Calu3 (cell line): ENCODE measurements around the gene HCN1. TPM values are rescaled to one million over a fixed set of nuclear protein-coding genes. Genes with fewer than 3 reads are reported as not detected.

ENCODE experiments used
- BruUV-seq: library from RNA; stranded (reverse); fragments of 400-500 nt; replicated peaks from 2 replicates; lab custom pipeline; 2021; lab: Mats Ljungman, UMichigan
- CTCF ChIA-PET: fragments of 300-600 bp; sonication (Branson Sonifier 250); formaldehyde crosslinking; loops from one replicate; lab custom pipeline; 2022; ENCODE audit warnings: antibody characterized with exemption; lab: Charles Lee
- DNase-seq: peaks from one replicate; pipeline ENCODE4 v3.0.0; 2022
- H3K27ac Mint-ChIP-seq: one replicate; pipeline ENCODE4 v1.8.0; 2022; ENCODE audit warnings: mixed read lengths; ENCODE audit not compliant: unreplicated experiment
- H3K27me3 Mint-ChIP-seq: one replicate; pipeline ENCODE4 v1.8.0; 2022; ENCODE audit warnings: mixed read lengths; ENCODE audit not compliant: unreplicated experiment
- H3K36me3 Mint-ChIP-seq: one replicate; pipeline ENCODE4 v1.8.0; 2022; ENCODE audit warnings: mild to moderate bottlenecking, moderate library complexity, mixed read lengths; ENCODE audit not compliant: insufficient read depth, unreplicated experiment
- H3K4me1 Mint-ChIP-seq: one replicate; pipeline ENCODE4 v1.8.0; 2022; ENCODE audit warnings: mild to moderate bottlenecking, low read depth, mixed read lengths; ENCODE audit not compliant: unreplicated experiment
- H3K4me3 Mint-ChIP-seq: one replicate; pipeline ENCODE4 v1.8.0; 2022; ENCODE audit warnings: mild to moderate bottlenecking, low read depth, moderate library complexity, mixed read lengths; ENCODE audit not compliant: unreplicated experiment
- H3K9me3 Mint-ChIP-seq: one replicate; pipeline ENCODE4 v1.8.0; 2022; ENCODE audit warnings: low read depth, mixed read lengths; ENCODE audit not compliant: unreplicated experiment
- intact Hi-C: fragments of 100-400 bp; cut with micrococcal nuclease; formaldehyde crosslinking; loops from one replicate; pipeline ENCODE4 v1.10.0; 2022; ENCODE audit not compliant: unreplicated experiment
- total RNA-seq: library from RNA; stranded (reverse); gene quantifications from 2 replicates; pipeline ENCODE4 v1.2.3, GENCODE V29; 2022
- TF ChIP-seq, protein P1 (sequence below): fragments of 200-600 bp; IDR thresholded peaks from one replicate; pipeline ENCODE4 v1.8.0; 2022; ENCODE audit warnings: antibody characterized with exemption; ENCODE audit not compliant: unreplicated experiment

HCN1 gene
- total RNA-seq, 1 experiment from 2014 or later = not detected

GRCh38 chr5:45440466-45440865 is 255.7 kb downstream of the HCN1 start:
- TF ChIP-seq, protein P1, sequence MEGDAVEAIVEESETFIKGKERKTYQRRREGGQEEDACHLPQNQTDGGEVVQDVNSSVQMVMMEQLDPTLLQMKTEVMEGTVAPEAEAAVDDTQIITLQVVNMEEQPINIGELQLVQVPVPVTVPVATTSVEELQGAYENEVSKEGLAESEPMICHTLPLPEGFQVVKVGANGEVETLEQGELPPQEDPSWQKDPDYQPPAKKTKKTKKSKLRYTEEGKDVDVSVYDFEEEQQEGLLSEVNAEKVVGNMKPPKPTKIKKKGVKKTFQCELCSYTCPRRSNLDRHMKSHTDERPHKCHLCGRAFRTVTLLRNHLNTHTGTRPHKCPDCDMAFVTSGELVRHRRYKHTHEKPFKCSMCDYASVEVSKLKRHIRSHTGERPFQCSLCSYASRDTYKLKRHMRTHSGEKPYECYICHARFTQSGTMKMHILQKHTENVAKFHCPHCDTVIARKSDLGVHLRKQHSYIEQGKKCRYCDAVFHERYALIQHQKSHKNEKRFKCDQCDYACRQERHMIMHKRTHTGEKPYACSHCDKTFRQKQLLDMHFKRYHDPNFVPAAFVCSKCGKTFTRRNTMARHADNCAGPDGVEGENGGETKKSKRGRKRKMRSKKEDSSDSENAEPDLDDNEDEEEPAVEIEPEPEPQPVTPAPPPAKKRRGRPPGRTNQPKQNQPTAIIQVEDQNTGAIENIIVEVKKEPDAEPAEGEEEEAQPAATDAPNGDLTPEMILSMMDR = no peak
- no TSS peak for BruUV-seq
- Mint-ChIP-seq H3K4me3 (no peak overlapping the region), H3K4me1 (no peaks in the 10 kb centered on the region), H3K27ac (no peak overlapping the region), H3K36me3 (no peaks in the 10 kb centered on the region), H3K27me3 (no peaks in the 10 kb centered on the region), H3K9me3 (peaks cover 2% of the 10 kb centered on the region)
- CTCF ChIA-PET = no interaction called here
- intact Hi-C loops = no loop called here
- no peak for DNase-seq

DNA sequence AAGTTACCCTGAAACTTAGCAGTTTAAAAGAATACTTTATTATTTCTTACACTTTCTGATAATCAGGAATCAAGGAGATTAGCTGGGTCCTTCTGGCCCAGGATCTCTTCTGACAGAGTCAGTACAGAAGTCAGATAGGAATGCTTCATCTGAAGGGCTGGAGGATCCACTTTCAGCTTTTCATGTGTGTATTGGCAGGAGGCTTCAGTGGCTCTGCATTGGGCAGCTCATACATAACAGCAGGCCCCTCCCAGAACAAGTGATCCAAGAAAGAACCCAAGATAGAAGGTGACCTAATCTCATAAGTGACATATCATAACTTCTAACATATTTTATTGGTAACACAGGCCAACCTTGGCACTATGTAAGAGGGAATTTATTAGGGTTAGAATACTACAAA is 258.4 kb downstream of the HCN1 start:
- no peaks in the 10 kb centered on the region for H3K4me1 Mint-ChIP-seq
- peaks cover 8% of the 10 kb centered on the region for H3K9me3 Mint-ChIP-seq
- CTCF ChIA-PET = no interaction called here
- intact Hi-C loops = no loop called here
- DNase-seq = no peak
- TF ChIP-seq, protein P1 = no peak
- no peaks in the 10 kb centered on the region for H3K27me3 Mint-ChIP-seq
- no peak overlapping the region for H3K27ac Mint-ChIP-seq
- H3K36me3 Mint-ChIP-seq = no peaks in the 10 kb centered on the region
- H3K4me3 Mint-ChIP-seq = no peak overlapping the region
- BruUV-seq = no TSS peak

GRCh38 chr5:45417285-45417998 is 278.7 kb downstream of the HCN1 start:
- no peaks in the 10 kb centered on the region for H3K36me3 Mint-ChIP-seq
- DNase-seq = no peak
- no peak overlapping the region for H3K4me3 Mint-ChIP-seq
- CTCF ChIA-PET = no interaction called here
- intact Hi-C loops = no loop called here
- no peak overlapping the region for H3K27ac Mint-ChIP-seq
- H3K9me3 Mint-ChIP-seq = peaks cover 2% of the 10 kb centered on the region
- TF ChIP-seq, protein P1 = no peak
- no TSS peak for BruUV-seq
- no peaks in the 10 kb centered on the region for H3K27me3 Mint-ChIP-seq
- H3K4me1 Mint-ChIP-seq = no peaks in the 10 kb centered on the region

DNA sequence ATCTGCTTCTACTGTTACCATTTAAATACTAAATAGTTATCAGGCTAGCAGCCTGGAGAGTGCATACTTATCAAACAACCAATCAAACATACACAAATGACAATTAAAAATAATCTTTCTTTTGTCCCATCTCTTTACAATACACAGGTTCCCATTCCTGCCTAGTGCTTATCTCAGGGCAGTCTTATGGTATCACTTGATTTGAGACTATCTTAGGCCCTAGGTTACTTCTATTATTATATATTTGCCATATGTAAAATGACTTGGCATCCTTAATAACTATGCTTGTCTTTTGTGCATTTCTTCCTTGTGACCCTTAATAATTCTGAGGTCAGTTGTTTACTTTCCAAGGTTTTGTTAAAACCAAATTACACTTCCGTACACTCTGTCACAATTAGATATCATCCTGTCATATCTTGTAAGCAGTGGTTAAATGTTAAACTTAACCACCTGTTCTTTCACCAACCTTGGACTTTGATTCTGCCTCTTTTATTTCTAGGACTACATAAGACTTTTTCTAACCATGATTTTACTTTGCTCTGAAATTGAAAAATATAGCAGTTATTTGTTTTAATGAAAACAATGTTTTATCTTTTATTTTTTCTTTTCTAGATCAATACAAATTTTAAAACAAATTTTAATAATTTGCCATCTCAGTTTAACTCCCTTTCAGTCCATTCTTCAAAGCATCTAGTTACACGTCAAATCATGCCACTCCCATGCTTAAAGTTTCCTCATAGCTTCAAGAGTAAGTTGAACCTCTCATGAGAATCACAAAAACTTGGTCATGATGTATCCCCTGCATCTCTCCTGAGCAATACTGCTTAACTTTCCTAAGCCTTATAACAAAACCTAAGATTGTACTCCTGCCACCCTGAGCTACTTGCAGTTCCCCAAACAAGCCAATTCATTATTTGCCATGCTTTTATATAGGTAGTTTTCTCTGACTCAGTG is 281.3 kb downstream of the HCN1 start:
- Mint-ChIP-seq H3K9me3 (no peaks in the 10 kb centered on the region), H3K36me3 (no peaks in the 10 kb centered on the region), H3K4me1 (no peaks in the 10 kb centered on the region), H3K4me3 (no peak overlapping the region), H3K27ac (no peak overlapping the region), H3K27me3 (no peaks in the 10 kb centered on the region)
- BruUV-seq = no TSS peak
- CTCF ChIA-PET = no interaction called here
- DNase-seq = no peak
- intact Hi-C loops = no loop called here
- TF ChIP-seq, protein P1 = no peak
